Keratinocyte (primary cell): ENCODE data around the gene CKM. TPM values are rescaled to one million over a fixed set of nuclear protein-coding genes. Genes with fewer than 3 reads are reported as not detected.

Source experiments
- DNase-seq: peaks from one replicate; pipeline ENCODE4 v3.0.0-alpha.2; 2011; ENCODE audit warnings: low read depth, missing footprints, low spot score
- FAIRE-seq: peaks from 2 replicates; lab custom pipeline; 2011; peaks lifted over from hg19 to GRCh38; lab: Jason Lieb, UNC
- H2AFZ ChIP-seq: 2 replicates; pipeline ENCODE4 v1.6.0; 2012; ENCODE audit warnings: low read length, control low read depth, inconsistent platforms; ENCODE audit not compliant: control insufficient read depth
- H3K27ac ChIP-seq: 2 replicates; pipeline ENCODE4 v1.5.1; 2011; ENCODE audit warnings: low read length; ENCODE audit not compliant: control insufficient read depth, insufficient read depth
- H3K27me3 ChIP-seq: 3 replicates; pipeline ENCODE4 v1.6.0; 2011; ENCODE audit warnings: low read length; ENCODE audit not compliant: control insufficient read depth, insufficient read depth; ENCODE audit errors: extremely low read depth
- H3K36me3 ChIP-seq, 2 experiments: 2 replicates in 1 of 2; 3 replicates in 1 of 2; pipeline ENCODE4 v1.5.1; 2011; ENCODE audit warnings: low read length in 2 of 2, mild to moderate bottlenecking in 1 of 2; ENCODE audit not compliant: control insufficient read depth in 2 of 2, insufficient read depth in 2 of 2; ENCODE audit errors: extremely low read depth in 1 of 2
- H3K4me1 ChIP-seq: 3 replicates; pipeline ENCODE4 v1.5.1; 2011; ENCODE audit warnings: low read length; ENCODE audit not compliant: control insufficient read depth, insufficient read depth; ENCODE audit errors: extremely low read depth
- H3K4me2 ChIP-seq: 3 replicates; pipeline ENCODE4 v1.6.0; 2011; ENCODE audit warnings: low read depth, low read length; ENCODE audit not compliant: control insufficient read depth, insufficient read depth; ENCODE audit errors: extremely low read depth
- H3K4me3 ChIP-seq, 3 experiments: fragments of 200-600 bp in 1 of 3; sonication (generic) in 1 of 3; 2 replicates in 2 of 3; 3 replicates in 1 of 3; pipeline ENCODE4 v1.5.1; 2011 to 2016; ENCODE audit warnings: low read length in 3 of 3, mild to moderate bottlenecking in 3 of 3, control low read depth in 2 of 3, inconsistent platforms in 1 of 3, low read depth in 1 of 3, mixed read lengths in 1 of 3, mixed run types in 1 of 3, moderate library complexity in 1 of 3; ENCODE audit not compliant: control insufficient read depth in 2 of 3, insufficient read depth in 2 of 3; ENCODE audit errors: extremely low read depth in 1 of 3
- H3K79me2 ChIP-seq: 2 replicates; pipeline ENCODE4 v1.6.0; 2012; ENCODE audit warnings: low read length; ENCODE audit not compliant: control insufficient read depth, insufficient read depth
- H3K9ac ChIP-seq: 3 replicates; pipeline ENCODE4 v1.6.0; 2011; ENCODE audit warnings: low read length; ENCODE audit not compliant: control insufficient read depth, insufficient read depth; ENCODE audit errors: extremely low read depth
- H3K9me1 ChIP-seq: 3 replicates; pipeline ENCODE4 v1.6.0; 2011; ENCODE audit warnings: low read length; ENCODE audit not compliant: control insufficient read depth, insufficient read depth; ENCODE audit errors: extremely low read depth
- H3K9me3 ChIP-seq: 2 replicates; pipeline ENCODE4 v1.5.1; 2012; ENCODE audit warnings: low read depth, low read length; ENCODE audit not compliant: control insufficient read depth
- H4K20me1 ChIP-seq: 3 replicates; pipeline ENCODE4 v1.6.0; 2011; ENCODE audit warnings: low read length; ENCODE audit not compliant: control insufficient read depth, insufficient read depth; ENCODE audit errors: extremely low read depth
- CTCF ChIP-seq, 3 experiments: IDR thresholded peaks in 1 of 3; conservative IDR thresholded peaks in 1 of 3; optimal IDR thresholded peaks in 1 of 3; 2 replicates in 2 of 3; 3 replicates in 1 of 3; pipeline versions ENCODE3 to v1.5.1; 2011; ENCODE audit warnings: low read length in 3 of 3, mild to moderate bottlenecking in 3 of 3, moderate library complexity in 2 of 3, control low read depth in 1 of 3, inconsistent platforms in 1 of 3; ENCODE audit not compliant: insufficient read depth in 2 of 3; ENCODE audit errors: extremely low read depth in 1 of 3
- EZH2 ChIP-seq: IDR thresholded peaks from one replicate; pipeline ENCODE4 v1.6.1; 2012; ENCODE audit warnings: inconsistent platforms, mild to moderate bottlenecking, low read length, moderate library complexity
- dilution Hi-C: fragments of 300-500 bp; cut with MboI; formaldehyde crosslinking; loops from one replicate; pipeline ENCODE4 v1.7.0; 2020; ENCODE audit warnings: low sequenced_read_pairs; ENCODE audit not compliant: extremely low pct_ligation_motif_present
- polyA plus RNA-seq, 5 experiments: library from polyadenylated mRNA; depleted of rRNA in 3 of 5; stranded (reverse) in 3 of 5; stranded (forward) in 1 of 5; unstranded in 1 of 5; fragments of >200 nt; gene quantifications; 1 replicate in 1 of 5; 2 replicates in 3 of 5; 3 replicates in 1 of 5; pipeline versions ENCODE4 v1.2.1 to v1.2.3, GENCODE V29; 2011 to 2012; ENCODE audit warnings: missing spikeins in 2 of 5, low read depth in 1 of 5, low replicate concordance in 1 of 5

Gene CKM
- polyA plus RNA-seq, 1 donor (not counting 4 experiments of a cell fraction or from before 2014, with no cell fraction given) = not detected

GRCh38 chr19:45305421-45305820 is 17.3 kb downstream of the CKM start:
- Histone ChIP-seq H4K20me1 (no peaks in the 10 kb centered on the region), H2AFZ (no peak overlapping the region), H3K27me3 (no peaks in the 10 kb centered on the region), H3K9ac (no peak overlapping the region), H3K9me1 (no peaks in the 10 kb centered on the region), H3K79me2 (no peaks in the 10 kb centered on the region), H3K9me3 (no peaks in the 10 kb centered on the region), H3K36me3 (peaks cover 3 to 7% of the 10 kb centered on the region in 2 experiments), H3K4me3 (no peak overlapping the region), H3K4me2 (peak overlapping the region; percentile 62), H3K27ac (no peak overlapping the region), H3K4me1 (peaks cover 12% of the 10 kb centered on the region)
- dilution Hi-C loops = no loop called here
- DNase-seq (no peak), FAIRE-seq (no peak)
- TF ChIP-seq CTCF (optimal IDR thresholded peaks at IDR 0.05 in 1 of 3, IDR thresholded peaks at IDR 0.05 in 1 of 3, conservative IDR thresholded peaks at IDR 0.05 in 1 of 3; ENCODE audit: extremely low read depth in 1 of 3, insufficient read depth in 2 of 3, low read length in 3 of 3) (no peak), EZH2 (no peak)

GRCh38 chr19:45305007-45305406 is 17.7 kb downstream of the CKM start:
- DNase-seq (no peak), FAIRE-seq (no peak)
- Histone ChIP-seq H3K4me3 (no peak overlapping the region), H2AFZ (no peak overlapping the region), H3K9me1 (no peaks in the 10 kb centered on the region), H3K9ac (no peak overlapping the region), H3K4me1 (peaks cover 12% of the 10 kb centered on the region), H3K27ac (no peak overlapping the region), H3K36me3 (peaks cover 5 to 8% of the 10 kb centered on the region in 2 experiments), H3K9me3 (no peaks in the 10 kb centered on the region), H3K27me3 (no peaks in the 10 kb centered on the region), H3K4me2 (no peak overlapping the region), H4K20me1 (no peaks in the 10 kb centered on the region), H3K79me2 (no peaks in the 10 kb centered on the region)
- TF ChIP-seq EZH2 (no peak), CTCF (optimal IDR thresholded peaks at IDR 0.05 in 1 of 3, IDR thresholded peaks at IDR 0.05 in 1 of 3, conservative IDR thresholded peaks at IDR 0.05 in 1 of 3; ENCODE audit: extremely low read depth in 1 of 3, insufficient read depth in 2 of 3, low read length in 3 of 3) (no peak)
- dilution Hi-C loops = no loop called here
